Fibroblast of mammary gland (primary cell): Measurements from ENCODE around the gene SHISA8.

Experiments
- DNase-seq: peaks from one replicate; pipeline ENCODE4 v3.0.0-alpha.2; 2010; ENCODE audit warnings: low read depth
- H3K4me3 ChIP-seq: 2 replicates; pipeline ENCODE4 v1.5.1; 2011; ENCODE audit warnings: low read depth, mild to moderate bottlenecking, low read length, moderate library complexity; ENCODE audit not compliant: control insufficient read depth
- CTCF ChIP-seq: conservative IDR thresholded peaks from 2 replicates; pipeline ENCODE4 v1.5.1; 2011; ENCODE audit warnings: low read depth, low read length, inconsistent platforms; ENCODE audit not compliant: control insufficient read depth, insufficient read depth

Gene SHISA8

DNA sequence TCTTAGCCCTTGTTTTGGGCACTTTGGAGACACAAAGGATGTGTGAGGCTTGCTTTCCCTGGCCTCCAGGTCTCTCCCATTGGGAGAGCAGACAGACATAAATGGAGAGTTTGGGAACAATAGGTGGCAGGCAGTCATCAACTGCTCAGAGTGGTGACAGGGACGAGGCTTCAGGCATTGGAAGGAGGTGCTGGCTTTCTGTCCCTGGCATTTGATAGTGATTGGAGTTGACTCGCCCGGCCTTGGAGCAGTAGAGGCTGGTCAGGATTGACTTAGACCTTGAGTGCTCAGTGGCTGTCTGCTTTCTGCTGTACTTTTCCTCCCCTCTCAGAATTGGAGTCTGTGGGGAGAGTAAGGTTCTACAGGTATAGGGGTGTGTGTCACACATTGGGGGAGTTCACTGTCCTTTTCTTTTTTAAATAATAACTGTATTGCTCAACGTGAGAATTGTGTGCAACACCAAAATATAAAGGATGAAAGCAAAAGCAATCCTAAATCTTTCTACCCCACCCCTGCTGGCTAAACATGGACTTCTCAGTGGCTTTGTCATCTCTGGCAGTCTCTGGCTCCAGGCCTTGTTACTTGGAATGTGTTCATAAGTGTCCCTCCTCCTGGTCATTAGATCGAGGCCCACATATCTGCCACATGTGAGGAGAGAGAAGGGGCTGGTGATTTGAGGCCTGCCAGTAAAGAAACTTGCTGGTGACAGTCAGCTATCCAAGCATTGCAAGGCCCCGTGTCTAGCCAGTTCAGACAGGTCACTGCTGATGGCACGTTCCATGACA is 21.1 kb downstream of the SHISA8 start:
- H3K4me3 ChIP-seq: no peak overlapping the region
- DNase-seq: no peak
- no peak for TF ChIP-seq CTCF

- no peak overlapping the region for H3K4me3 ChIP-seq
- no peak for DNase-seq
- no peak for TF ChIP-seq CTCF
Measured at GRCh38 chr22:41892721-41893120, 22.2 kb downstream of the SHISA8 start.

DNA sequence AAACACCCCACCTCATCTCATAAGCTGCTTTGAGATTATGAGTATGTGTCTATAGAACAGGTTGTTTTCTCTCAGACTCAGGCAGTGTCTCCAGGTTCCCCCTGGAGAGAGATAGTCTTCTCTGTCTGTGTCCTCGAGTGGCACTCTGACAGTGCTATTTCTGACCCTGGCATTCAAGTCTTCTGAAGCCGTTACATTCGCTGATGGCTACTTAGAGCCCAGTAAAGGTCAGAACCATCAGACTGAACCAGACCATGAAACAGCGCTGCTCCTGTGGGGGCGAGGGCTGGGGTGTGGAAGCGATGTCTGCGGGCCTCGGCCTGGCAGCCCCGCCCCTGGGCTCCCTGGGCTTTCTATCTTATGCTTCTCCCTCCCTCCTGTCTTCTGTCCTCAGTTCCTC is 23.5 kb downstream of the SHISA8 start:
- no peak for DNase-seq
- no peak overlapping the region for H3K4me3 ChIP-seq
- no peak for TF ChIP-seq CTCF

DNA sequence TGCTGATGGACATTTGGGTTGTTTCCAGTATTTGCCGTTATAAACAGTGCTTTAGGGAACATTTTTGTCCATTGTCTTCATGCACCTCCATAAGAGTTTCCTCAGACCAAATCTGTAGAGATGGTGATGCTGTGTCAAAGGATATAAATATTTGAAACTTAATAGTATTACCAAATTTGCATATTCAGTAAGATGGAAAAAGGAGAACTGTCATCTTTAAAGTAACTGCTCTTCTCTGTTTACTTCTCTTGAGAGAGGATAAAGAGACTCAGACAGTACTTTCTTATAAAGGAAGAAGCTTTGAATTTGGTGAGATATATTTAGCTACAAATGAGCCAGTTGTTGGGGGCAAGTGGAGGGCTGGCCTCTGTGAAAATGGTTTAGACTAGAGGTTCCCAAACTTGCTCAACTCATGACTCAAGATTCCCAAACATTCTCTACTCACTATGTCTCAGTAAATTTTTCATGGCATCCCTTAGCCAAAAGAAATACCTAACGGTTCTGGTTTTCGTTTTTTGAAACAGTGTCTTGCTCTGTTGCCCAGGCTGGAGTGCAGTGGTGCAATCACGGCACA is 26.2 kb downstream of the SHISA8 start:
- TF ChIP-seq CTCF: no peak
- H3K4me3 ChIP-seq: no peak overlapping the region
- no peak for DNase-seq

GRCh38 chr22:41885516-41885915 is 29.4 kb downstream of the SHISA8 start:
- H3K4me3 ChIP-seq: no peak overlapping the region
- no peak for TF ChIP-seq CTCF
- no peak for DNase-seq

DNA sequence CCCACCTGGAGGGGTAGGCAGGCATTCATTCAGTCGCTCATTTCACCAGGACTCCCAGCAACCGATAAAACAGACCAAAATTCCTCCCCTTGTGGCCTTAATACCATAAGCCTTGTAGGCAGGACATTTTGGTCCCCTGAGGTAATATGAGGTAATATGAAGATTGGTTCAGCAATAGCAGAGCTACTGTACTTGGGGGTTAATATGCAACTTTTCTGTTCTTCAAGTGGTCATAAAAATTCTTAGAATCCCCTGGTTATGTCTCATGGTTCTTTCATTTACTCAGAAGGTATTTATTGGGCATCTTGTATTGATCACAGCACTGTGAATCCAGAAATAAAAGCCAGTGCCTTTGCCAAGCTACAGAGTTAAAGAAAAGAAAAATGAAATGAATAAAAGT is 29.8 kb downstream of the SHISA8 start:
- no peak for TF ChIP-seq CTCF
- H3K4me3 ChIP-seq: no peak overlapping the region
- DNase-seq: no peak
